NCI-H146 treated with DMSO at 0.1 percent for 48 hours (cell line): Measurements from ENCODE around the gene GP1BB.

Experiments
- DNase-seq: peaks from one replicate; lab custom pipeline; 2025; ENCODE audit not compliant: unreplicated experiment; lab: John Stamatoyannopoulos, UW

GP1BB gene

GRCh38 chr22:19754701-19755144, 31.4 kb downstream of the GP1BB start:
- DNase-seq: no peak

- DNase-seq: no peak
Observed at GRCh38 chr22:19755145-19755710, 31.9 kb downstream of the GP1BB start.

- no peak for DNase-seq
Observed at GRCh38 chr22:19755722-19756287, 32.5 kb downstream of the GP1BB start.

- DNase-seq: no peak
Observed at GRCh38 chr22:19756288-19757128, 33.2 kb downstream of the GP1BB start.

- DNase-seq: no peak
Observed at GRCh38 chr22:19757140-19757984, 34.0 kb downstream of the GP1BB start.

GRCh38 chr22:19757985-19758895, 34.9 kb downstream of the GP1BB start:
- no peak for DNase-seq

GRCh38 chr22:19758896-19759426, 35.6 kb downstream of the GP1BB start:
- no peak for DNase-seq

- no peak for DNase-seq
Observed at GRCh38 chr22:19759427-19760057, 36.2 kb downstream of the GP1BB start.

- DNase-seq: no peak
Observed at GRCh38 chr22:19760058-19760950, 37.0 kb downstream of the GP1BB start, which contains the start of gene TBX1. Gene TBX1 (plus strand): TSS chr22:19760778. CDS start chr22:19760844, 66 bp downstream.

- no peak for DNase-seq
Observed at GRCh38 chr22:19760951-19761724, 37.8 kb downstream of the GP1BB start.

GRCh38 chr22:19761725-19762567, 38.6 kb downstream of the GP1BB start:
- DNase-seq: no peak

GRCh38 chr22:19762568-19763457, 39.5 kb downstream of the GP1BB start:
- no peak for DNase-seq

- DNase-seq: no peak
Observed at GRCh38 chr22:19763458-19764298, 40.3 kb downstream of the GP1BB start.

GRCh38 chr22:19764299-19764593, 40.9 kb downstream of the GP1BB start:
- DNase-seq: no peak
